Right lobe of liver (tissue), 4 donors: ENCODE measurements around the gene OSBPL5.

Experiments
- POLR2A ChIP-seq: fragments of 450-650 bp; IDR thresholded peaks from one replicate; pipeline ENCODE4 v1.6.1; 2017; ENCODE audit warnings: antibody characterized with exemption, mild to moderate bottlenecking
- TF ChIP-seq, protein P1 (sequence below), 4 donors: fragments of 200-600 bp in 3 of 4; fragments of 450-650 bp in 1 of 4; IDR thresholded peaks; one replicate each; pipeline versions ENCODE4 v1.5.1 to v1.8.0; 2016 to 2022; ENCODE audit warnings: antibody characterized with exemption in 4 of 4, mild to moderate bottlenecking in 2 of 4
- donor health status: DM: no; HTN: no; CAD: no.
- donor health status: DM: no; HTN: no; CAD: no.
- donor health status: DM: no; HTN: yes; CAD: no.

DNA sequence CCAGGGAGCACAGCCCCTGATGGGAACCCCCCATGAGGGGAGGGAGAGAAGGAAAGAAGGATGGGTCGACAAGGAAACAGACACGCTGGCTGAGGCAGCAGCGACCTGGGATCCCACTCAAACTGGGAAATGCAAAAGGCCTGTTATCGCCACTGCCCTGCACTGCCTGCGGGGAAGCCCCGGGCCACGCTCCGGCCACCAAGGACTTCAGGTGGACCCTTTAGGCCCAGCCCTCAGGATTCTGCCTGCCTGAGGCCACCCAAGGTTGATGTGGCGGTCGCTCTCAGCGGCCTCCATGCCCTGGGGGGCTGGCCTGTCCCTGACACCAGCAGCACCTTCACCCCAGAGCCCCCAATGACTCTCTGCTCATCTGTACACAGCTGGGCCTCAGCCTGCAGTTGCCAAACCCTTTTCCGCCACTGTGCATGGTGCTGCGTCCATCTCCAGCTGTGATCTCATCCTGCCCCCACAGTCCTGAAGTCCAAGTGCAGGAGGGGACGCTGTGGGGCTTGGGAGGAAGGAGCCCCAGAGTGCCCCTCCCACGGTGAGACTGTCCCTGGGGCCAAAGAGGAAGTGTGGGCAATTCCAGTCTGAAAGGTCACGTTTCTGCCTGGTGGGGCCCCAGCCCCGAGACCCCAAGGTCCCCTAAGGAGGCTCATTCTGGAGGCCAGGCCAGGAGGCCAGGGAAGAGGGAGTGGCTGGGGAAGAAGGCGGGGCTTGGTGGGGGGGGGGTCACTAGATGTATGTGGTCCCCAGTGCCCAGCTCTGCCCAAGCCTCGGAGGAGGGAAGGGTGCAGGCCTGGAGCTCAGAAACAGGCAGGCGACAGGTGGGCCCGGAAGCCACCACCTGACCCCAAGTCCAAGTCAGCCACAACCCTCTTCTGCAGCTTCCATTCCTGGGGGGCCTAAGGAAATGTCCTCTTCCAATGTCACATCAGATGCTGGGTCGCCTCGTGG, 31.6 kb downstream of the OSBPL5 start:
- TF ChIP-seq, protein P1, sequence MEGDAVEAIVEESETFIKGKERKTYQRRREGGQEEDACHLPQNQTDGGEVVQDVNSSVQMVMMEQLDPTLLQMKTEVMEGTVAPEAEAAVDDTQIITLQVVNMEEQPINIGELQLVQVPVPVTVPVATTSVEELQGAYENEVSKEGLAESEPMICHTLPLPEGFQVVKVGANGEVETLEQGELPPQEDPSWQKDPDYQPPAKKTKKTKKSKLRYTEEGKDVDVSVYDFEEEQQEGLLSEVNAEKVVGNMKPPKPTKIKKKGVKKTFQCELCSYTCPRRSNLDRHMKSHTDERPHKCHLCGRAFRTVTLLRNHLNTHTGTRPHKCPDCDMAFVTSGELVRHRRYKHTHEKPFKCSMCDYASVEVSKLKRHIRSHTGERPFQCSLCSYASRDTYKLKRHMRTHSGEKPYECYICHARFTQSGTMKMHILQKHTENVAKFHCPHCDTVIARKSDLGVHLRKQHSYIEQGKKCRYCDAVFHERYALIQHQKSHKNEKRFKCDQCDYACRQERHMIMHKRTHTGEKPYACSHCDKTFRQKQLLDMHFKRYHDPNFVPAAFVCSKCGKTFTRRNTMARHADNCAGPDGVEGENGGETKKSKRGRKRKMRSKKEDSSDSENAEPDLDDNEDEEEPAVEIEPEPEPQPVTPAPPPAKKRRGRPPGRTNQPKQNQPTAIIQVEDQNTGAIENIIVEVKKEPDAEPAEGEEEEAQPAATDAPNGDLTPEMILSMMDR (IDR thresholded peaks at IDR 0.05) = no peak
- no peak for TF ChIP-seq POLR2A
